Tibial nerve (tissue), 3 donors: ENCODE measurements around the gene TMEM59.

Experiments used
- CTCF ChIP-seq, 5 experiments: fragments of 200-600 bp in 3 of 5; fragments of 450-650 bp in 2 of 5; sonication (generic) in 3 of 5; IDR thresholded peaks; one replicate each; pipeline ENCODE4 v1.5.1; 2016 to 2019; ENCODE audit warnings: antibody characterized with exemption in 5 of 5, mild to moderate bottlenecking in 3 of 5, moderate library complexity in 2 of 5
- POLR2A ChIP-seq, 2 donors: fragments of 450-650 bp; IDR thresholded peaks; one replicate each; pipeline ENCODE4 v1.6.1; 2017; ENCODE audit warnings: antibody characterized with exemption in 2 of 2, mild to moderate bottlenecking in 2 of 2, moderate library complexity in 2 of 2

GRCh38 chr1:53986458-53986857 is 66.5 kb downstream of the TMEM59 start:
- TF ChIP-seq CTCF (IDR thresholded peaks at IDR 0.05), result no peak
- no peak for TF ChIP-seq POLR2A (IDR thresholded peaks at IDR 0.05)
